Endothelial cell of umbilical vein (primary cell): ENCODE measurements around the gene SLC8A2. TPM values are rescaled to one million over a fixed set of nuclear protein-coding genes. Genes with fewer than 3 reads are reported as not detected.

Experiments
- BruUV-seq: library from RNA; stranded (reverse); fragments of 400-500 nt; replicated peaks from 2 replicates; lab custom pipeline; 2021; lab: Mats Ljungman, UMichigan
- CTCF ChIA-PET: fragments of 300-600, 350-600 bp; sonication (Branson Sonifier 250); formaldehyde crosslinking; loops from one replicate; lab custom pipeline; 2021; ENCODE audit warnings: antibody characterized with exemption, inconsistent platforms; lab: Charles Lee
- POLR2A ChIA-PET: fragments of 300-600, 350-600 bp; sonication (Branson Sonifier 250); formaldehyde crosslinking; loops from one replicate; lab custom pipeline; 2021; ENCODE audit warnings: antibody characterized with exemption, inconsistent platforms; lab: Charles Lee
- DNase-seq: peaks from one replicate; pipeline ENCODE4 v3.0.0-alpha.2; 2011; ENCODE audit warnings: low read depth, low spot score
- FAIRE-seq: peaks from 2 replicates; lab custom pipeline; 2011; peaks lifted over from hg19 to GRCh38; lab: Jason Lieb, UNC
- H2AFZ ChIP-seq: 2 replicates; pipeline ENCODE4 v1.6.0; 2012; ENCODE audit warnings: low read depth, low read length, control low read depth, inconsistent platforms
- H3K27ac ChIP-seq: 2 replicates; pipeline ENCODE4 v1.5.1; 2011; ENCODE audit warnings: low read depth, mild to moderate bottlenecking, control low read depth, low read length, moderate library complexity; ENCODE audit not compliant: insufficient read depth
- H3K27me3 ChIP-seq, 2 experiments: 2 replicates each; pipeline versions ENCODE4 v1.6.0 to v1.6.1; 2011; ENCODE audit warnings: low read length in 2 of 2, mixed read lengths in 1 of 2; ENCODE audit not compliant: control insufficient read depth in 2 of 2, insufficient read depth in 2 of 2
- H3K36me3 ChIP-seq, 2 experiments: 2 replicates in 1 of 2; 3 replicates in 1 of 2; pipeline ENCODE4 v1.5.1; 2011; ENCODE audit warnings: low read length in 2 of 2, mild to moderate bottlenecking in 1 of 2, moderate library complexity in 1 of 2; ENCODE audit not compliant: control insufficient read depth in 2 of 2, insufficient read depth in 2 of 2; ENCODE audit errors: extremely low read depth in 1 of 2
- H3K4me1 ChIP-seq: 3 replicates; pipeline ENCODE4 v1.5.1; 2011; ENCODE audit warnings: mild to moderate bottlenecking, low read length; ENCODE audit not compliant: control insufficient read depth, insufficient read depth; ENCODE audit errors: extremely low read depth
- H3K4me2 ChIP-seq: 2 replicates; pipeline ENCODE4 v1.6.1; 2011; ENCODE audit warnings: low read length, control low read depth, mixed read lengths; ENCODE audit not compliant: insufficient read depth
- H3K4me3 ChIP-seq, 3 experiments: fragments of 200-600 bp in 1 of 3; sonication (generic), shearing (Covaris generic) in 1 of 3; replicated peaks in 1 of 3; 2 replicates each; pipeline ENCODE4 v1.5.1; 2011 to 2016; ENCODE audit warnings: control low read depth in 3 of 3, low read length in 3 of 3, mild to moderate bottlenecking in 2 of 3, inconsistent platforms in 1 of 3, low read depth in 1 of 3, moderate library complexity in 1 of 3; ENCODE audit not compliant: insufficient read depth in 1 of 3
- H3K79me2 ChIP-seq: 2 replicates; pipeline ENCODE4 v1.6.0; 2012; ENCODE audit warnings: low read length, inconsistent platforms; ENCODE audit not compliant: control insufficient read depth, insufficient read depth
- H3K9ac ChIP-seq: replicated peaks from 2 replicates; pipeline ENCODE3; 2011; ENCODE audit warnings: low read length, control low read depth; ENCODE audit not compliant: insufficient read depth; ENCODE audit errors: extremely low read depth
- H3K9me1 ChIP-seq: replicated peaks from 3 replicates; pipeline ENCODE4 v1.6.0; 2011; ENCODE audit warnings: mild to moderate bottlenecking, low read length; ENCODE audit not compliant: control insufficient read depth, insufficient read depth; ENCODE audit errors: extremely low read depth
- H3K9me3 ChIP-seq: replicated peaks from 2 replicates; pipeline ENCODE4 v1.5.1; 2012; ENCODE audit warnings: low read length, inconsistent platforms; ENCODE audit not compliant: control insufficient read depth, insufficient read depth
- H4K20me1 ChIP-seq: replicated peaks from 2 replicates; pipeline ENCODE3; 2011; ENCODE audit warnings: mild to moderate bottlenecking, low read length; ENCODE audit not compliant: control insufficient read depth, insufficient read depth; ENCODE audit errors: extremely low read depth
- EZH2 ChIP-seq: IDR thresholded peaks from 2 replicates; pipeline ENCODE4 v1.6.1; 2012; ENCODE audit warnings: borderline replicate concordance, low read depth, mild to moderate bottlenecking, moderate library complexity, low read length, inconsistent platforms; ENCODE audit not compliant: severe bottlenecking
- FOS ChIP-seq: IDR thresholded peaks from 2 replicates; pipeline ENCODE4 v1.6.1; 2011; ENCODE audit warnings: mild to moderate bottlenecking, low read length, moderate library complexity, borderline replicate concordance; ENCODE audit not compliant: insufficient read depth
- GATA2 ChIP-seq: IDR thresholded peaks from 2 replicates; pipeline ENCODE4 v1.7.0; 2011; ENCODE audit warnings: low read depth, mild to moderate bottlenecking, moderate library complexity, mixed read lengths, low read length; ENCODE audit not compliant: insufficient read length, insufficient read depth
- JUN ChIP-seq: IDR thresholded peaks from 2 replicates; pipeline ENCODE4 v1.6.1; 2011; ENCODE audit warnings: borderline replicate concordance, low read depth; ENCODE audit not compliant: insufficient read length, insufficient read depth
- MYC ChIP-seq: IDR thresholded peaks from one replicate; pipeline ENCODE4 v1.6.1; 2011; ENCODE audit warnings: mild to moderate bottlenecking, low read depth, low read length
- POLR2A ChIP-seq: IDR thresholded peaks from 2 replicates; pipeline ENCODE4 v1.6.1; 2012; ENCODE audit warnings: low read depth, mild to moderate bottlenecking, control low read depth, low read length
- POLR2AphosphoS5 ChIP-seq: IDR thresholded peaks from 2 replicates; pipeline ENCODE4 v1.6.1; 2012; ENCODE audit warnings: low read depth, mild to moderate bottlenecking, control low read depth, low read length, moderate library complexity; ENCODE audit not compliant: insufficient read depth
- dilution Hi-C: fragments of 300-500 bp; cut with MboI; formaldehyde crosslinking; loops from one replicate; pipeline ENCODE4 v1.15.0; 2019; ENCODE audit warnings: low sequenced_read_pairs; ENCODE audit not compliant: extremely low pct_ligation_motif_present
- intact Hi-C: fragments of 100-400 bp; cut with micrococcal nuclease; formaldehyde crosslinking; loops from one replicate; pipeline ENCODE4 v1.10.0; 2022
- polyA plus RNA-seq, 4 experiments: library from polyadenylated mRNA; depleted of rRNA in 3 of 4; stranded (reverse) in 3 of 4; unstranded in 1 of 4; fragments of >200 nt; gene quantifications; 2 replicates each; pipeline versions ENCODE4 v1.2.1 to v1.2.3, GENCODE V29; 2011 to 2012; ENCODE audit warnings: missing spikeins in 1 of 4
- total RNA-seq: library from RNA; stranded (reverse); gene quantifications from 2 replicates; pipeline ENCODE4 v1.2.3, GENCODE V29; 2021
- TF ChIP-seq, protein P1 (sequence below), 2 donors: IDR thresholded peaks; 1 replicate in 1 of 2; 2 replicates in 1 of 2; pipeline ENCODE4 v1.5.1; 2011; ENCODE audit warnings: low read length in 2 of 2, mild to moderate bottlenecking in 2 of 2, moderate library complexity in 2 of 2, control low read depth in 1 of 2, inconsistent platforms in 1 of 2, low read depth in 1 of 2; ENCODE audit not compliant: insufficient read depth in 1 of 2; ENCODE audit errors: extremely low read depth in 1 of 2
- TF ChIP-seq, protein P2 (sequence below): IDR thresholded peaks from 2 replicates; pipeline ENCODE4 v1.6.1; 2011; ENCODE audit not compliant: insufficient read depth, insufficient read length

The SLC8A2 gene
- total and polyA plus RNA-seq, 2 donors (not counting 3 experiments of a cell fraction or from before 2014, with no cell fraction given): not detected

DNA sequence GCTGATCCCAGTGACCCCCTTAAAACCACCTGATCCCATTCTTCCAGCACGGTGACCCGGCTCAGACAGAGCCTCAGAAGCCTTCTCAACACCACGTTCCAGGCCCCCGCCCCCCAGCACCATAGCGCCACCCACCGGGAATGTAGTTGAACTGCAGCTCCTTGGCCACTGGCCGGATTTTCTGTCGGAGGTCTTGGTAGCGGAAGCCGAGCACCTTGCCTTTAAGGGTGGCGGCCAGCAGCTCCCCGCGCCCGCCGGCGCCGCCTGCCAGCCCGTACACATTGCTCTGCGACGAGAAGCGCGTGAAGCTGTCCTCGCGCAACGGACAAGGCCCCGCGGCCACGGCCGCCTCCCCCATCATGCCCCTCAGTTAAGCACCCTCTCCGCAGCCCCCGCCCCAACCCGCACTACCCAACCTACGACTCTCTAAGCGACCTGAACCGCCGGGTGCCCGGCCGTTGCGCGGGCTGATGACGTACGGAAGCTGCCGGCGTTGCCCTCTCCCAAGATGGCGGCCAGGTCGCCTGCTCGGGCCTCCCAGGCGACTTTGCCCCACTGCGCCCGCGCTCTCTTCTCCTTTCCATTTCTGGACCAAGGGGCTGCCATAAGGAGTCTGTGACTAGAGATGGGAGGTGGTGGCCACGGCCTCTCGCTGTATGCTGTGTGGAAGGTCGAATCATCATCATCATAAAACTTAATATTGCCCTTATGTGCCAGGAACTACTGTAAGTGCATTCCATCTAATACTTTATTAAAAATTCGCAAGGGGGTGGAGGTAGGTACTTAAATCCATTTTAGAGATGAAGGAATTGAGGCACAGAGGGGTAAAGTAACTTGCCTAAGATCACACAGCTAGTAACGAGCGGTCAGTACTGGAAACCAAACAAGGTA, 12.4 kb upstream of the SLC8A2 start, which contains the start of gene KPTN:
KPTN (minus strand) TSS at position 420 of the 891 bp plus-strand sequence; CDS start at position 361, 59 bp downstream.
- no peaks in the 10 kb centered on the region for H3K79me2 ChIP-seq
- POLR2A ChIA-PET: interaction anchor here (0.6 kb wide), 1 partner anchor 196 kb away, joined by 3 read pairs; no protein-coding TSS in a partner anchor
- TSS peak; percentile 79 for BruUV-seq
- H3K27me3 ChIP-seq: no peaks in the 10 kb centered on the region
- peaks cover 3% of the 10 kb centered on the region for H3K4me1 ChIP-seq
- no peaks in the 10 kb centered on the region for H4K20me1 ChIP-seq
- H3K4me3 ChIP-seq: peak within 1 kb of the TSS; percentile 71 to 77 (median 77)
- dilution Hi-C loops: no loop called here
- H3K4me2 ChIP-seq: peak within 1 kb of the TSS; percentile 75
- no peaks in the 10 kb centered on the region for H3K9me3 ChIP-seq
- peak within 1 kb of the TSS; percentile 88 for H3K27ac ChIP-seq
- FAIRE-seq (peak; percentile 91), DNase-seq (peak; percentile 91)
- H3K36me3 ChIP-seq: peaks cover 0 to 5% of the 10 kb centered on the region in 2 experiments
- CTCF ChIA-PET: interaction anchor here (0.7 to 1.8 kb wide), 24 partner anchors 9 to 259 kb away, joined by 3 to 16 read pairs (median 4); partner anchors contain the start of genes DHX34, EHD2 and NAPA
- H2AFZ ChIP-seq: peak within 1 kb of the TSS; percentile 95
- TF ChIP-seq, protein P1, sequence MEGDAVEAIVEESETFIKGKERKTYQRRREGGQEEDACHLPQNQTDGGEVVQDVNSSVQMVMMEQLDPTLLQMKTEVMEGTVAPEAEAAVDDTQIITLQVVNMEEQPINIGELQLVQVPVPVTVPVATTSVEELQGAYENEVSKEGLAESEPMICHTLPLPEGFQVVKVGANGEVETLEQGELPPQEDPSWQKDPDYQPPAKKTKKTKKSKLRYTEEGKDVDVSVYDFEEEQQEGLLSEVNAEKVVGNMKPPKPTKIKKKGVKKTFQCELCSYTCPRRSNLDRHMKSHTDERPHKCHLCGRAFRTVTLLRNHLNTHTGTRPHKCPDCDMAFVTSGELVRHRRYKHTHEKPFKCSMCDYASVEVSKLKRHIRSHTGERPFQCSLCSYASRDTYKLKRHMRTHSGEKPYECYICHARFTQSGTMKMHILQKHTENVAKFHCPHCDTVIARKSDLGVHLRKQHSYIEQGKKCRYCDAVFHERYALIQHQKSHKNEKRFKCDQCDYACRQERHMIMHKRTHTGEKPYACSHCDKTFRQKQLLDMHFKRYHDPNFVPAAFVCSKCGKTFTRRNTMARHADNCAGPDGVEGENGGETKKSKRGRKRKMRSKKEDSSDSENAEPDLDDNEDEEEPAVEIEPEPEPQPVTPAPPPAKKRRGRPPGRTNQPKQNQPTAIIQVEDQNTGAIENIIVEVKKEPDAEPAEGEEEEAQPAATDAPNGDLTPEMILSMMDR (IDR thresholded peaks at IDR 0.05; ENCODE audit: extremely low read depth in 1 of 2, insufficient read depth in 1 of 2, low read depth in 1 of 2, low read length in 2 of 2): peak; percentile 93 to 97
- TF ChIP-seq EZH2 (no peak), JUN (no peak), POLR2A (peak; percentile 75), MYC (no peak), GATA2 (no peak), FOS (no peak), POLR2AphosphoS5 (peak; percentile 71)
- TF ChIP-seq, protein P2, sequence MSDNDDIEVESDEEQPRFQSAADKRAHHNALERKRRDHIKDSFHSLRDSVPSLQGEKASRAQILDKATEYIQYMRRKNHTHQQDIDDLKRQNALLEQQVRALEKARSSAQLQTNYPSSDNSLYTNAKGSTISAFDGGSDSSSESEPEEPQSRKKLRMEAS: no peak
- intact Hi-C loops: loop anchor here (1.0 to 5.0 kb wide), 3 partner anchors 31 to 214 kb away; partner anchors contain the start of gene NAPA
- no peaks in the 10 kb centered on the region for H3K9me1 ChIP-seq
- H3K9ac ChIP-seq: peak within 1 kb of the TSS; percentile 96
